NCI-H1048 (cell line): Measurements from ENCODE around the gene B3GAT1.

Source experiments
- DNase-seq: peaks from one replicate; lab custom pipeline; 2025; lab: John Stamatoyannopoulos, UW

B3GAT1 gene

DNA sequence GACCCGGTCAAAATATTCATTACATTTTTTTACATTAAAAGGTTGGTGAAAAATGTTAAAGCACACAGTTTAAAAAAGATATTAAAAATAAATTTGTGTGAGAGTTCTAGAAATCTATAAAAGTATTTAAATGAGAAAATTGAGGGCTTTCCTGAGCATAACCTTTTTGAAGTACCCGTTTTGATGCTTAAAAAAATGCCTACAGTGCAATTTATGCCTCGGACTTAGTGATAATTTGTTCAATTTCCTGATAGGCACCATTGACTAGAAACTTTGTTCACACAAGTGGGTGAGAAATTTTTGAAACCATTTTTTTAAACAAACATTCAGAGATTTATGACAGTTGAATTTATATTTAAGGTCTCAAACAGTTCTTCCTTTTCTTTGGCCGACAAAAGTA, 29.7 kb upstream of the B3GAT1 start:
- DNase-seq, result no peak

DNA sequence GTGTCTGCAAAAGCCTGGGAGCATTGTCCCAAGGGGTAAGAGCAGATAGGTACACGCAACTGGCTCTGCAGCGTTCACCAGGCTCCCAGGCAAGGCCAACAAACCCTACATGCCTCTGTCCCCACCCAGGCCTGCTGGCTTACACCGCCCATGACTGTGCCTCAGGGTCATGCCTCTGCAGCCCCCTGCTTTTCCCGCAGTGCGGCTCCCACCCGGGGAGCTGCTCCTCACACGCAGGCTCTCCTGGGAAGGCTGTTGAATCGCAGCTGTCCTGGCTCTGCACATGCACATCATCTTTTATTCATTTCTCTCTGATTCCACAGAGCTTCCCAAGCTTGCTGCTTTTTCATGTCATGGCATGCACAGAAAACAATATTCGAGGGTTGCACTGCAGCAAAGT, 29.2 kb upstream of the B3GAT1 start:
- DNase-seq, result no peak

DNA sequence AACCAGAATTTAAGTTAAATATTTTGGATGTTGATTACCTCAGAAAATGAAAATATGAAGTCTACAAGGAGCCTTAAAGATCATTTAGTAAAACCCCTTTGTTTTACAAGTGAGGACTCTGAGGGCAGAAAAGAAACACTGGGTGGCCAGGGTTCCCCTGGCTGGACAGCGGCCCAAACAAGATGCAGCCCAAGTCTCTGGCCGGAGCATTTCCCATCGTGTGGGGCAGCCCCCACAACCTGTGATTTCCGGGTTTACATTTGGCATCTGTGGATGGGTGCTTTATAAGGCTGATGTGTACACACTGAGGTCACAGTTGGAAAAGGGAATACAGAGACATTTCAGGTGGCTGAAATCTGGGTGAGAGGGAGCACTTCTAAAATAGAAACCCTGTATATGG, 28.8 kb upstream of the B3GAT1 start:
- no peak for DNase-seq

DNA sequence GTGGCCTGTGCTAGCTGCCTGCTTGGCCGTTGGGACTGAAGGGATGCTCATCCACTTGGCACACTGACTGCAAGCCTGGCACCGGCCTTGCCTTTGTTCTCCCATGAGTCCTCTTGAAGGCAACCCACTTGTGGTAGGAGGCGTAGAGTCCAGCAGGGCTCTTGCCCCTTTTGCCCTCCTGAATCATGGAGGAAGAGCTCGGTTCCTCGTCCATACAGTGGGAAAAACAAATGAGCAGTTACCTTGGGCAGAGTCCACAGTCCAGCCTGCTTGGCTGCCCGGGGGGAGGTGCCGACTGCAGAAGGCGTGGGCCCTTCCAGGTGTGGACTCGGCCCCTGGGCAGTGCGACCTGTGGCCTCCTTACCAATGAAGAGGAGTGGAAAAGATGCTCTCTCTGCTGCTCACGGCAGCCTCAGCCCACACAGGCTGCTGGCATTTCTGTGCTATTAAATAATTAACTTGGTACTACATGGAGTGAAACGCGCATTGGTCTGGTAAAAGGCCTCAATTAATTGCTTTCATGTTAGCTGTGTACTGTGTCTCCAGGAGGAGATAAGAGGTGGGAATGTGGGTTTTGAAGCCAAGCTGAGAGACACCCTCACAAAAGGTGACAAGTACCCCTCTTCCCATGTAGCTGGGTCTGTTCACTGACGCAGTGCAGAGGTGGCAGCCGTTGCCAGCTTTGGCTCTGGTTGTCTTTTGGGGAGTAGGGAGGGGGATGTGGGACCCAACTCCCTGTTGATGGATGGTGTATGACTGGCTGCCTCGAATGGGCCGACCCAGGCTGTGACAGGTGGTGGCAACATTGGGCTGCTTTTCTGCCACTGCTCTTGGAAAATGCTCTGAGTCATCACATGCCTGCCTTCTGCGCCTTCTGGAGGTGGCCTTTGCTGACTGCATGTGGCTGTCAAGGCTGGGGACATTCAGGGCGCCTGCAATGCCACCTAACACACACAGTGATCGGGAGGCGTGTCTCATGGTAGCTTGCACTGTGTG, 26.8 kb upstream of the B3GAT1 start:
- DNase-seq, result no peak

DNA sequence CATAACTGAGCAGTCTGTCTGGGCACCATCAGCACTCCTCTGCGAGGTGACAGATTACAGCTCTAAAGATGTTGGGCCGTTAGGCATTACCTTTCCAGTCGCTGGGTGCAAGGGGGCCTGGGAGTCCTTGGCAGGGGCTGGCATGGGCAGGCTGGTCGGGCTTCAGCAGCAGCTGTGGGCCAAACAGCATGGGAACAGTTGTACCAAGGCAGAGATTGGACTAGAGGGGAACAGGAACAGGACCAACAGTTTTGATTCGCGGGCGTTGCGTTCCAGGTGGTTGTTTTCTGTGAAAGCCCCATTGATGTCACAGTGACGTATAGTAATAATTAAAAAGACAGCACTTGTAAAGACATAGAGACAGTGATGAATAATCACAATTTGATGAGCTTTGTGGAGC, 25.8 kb upstream of the B3GAT1 start:
- no peak for DNase-seq

DNA sequence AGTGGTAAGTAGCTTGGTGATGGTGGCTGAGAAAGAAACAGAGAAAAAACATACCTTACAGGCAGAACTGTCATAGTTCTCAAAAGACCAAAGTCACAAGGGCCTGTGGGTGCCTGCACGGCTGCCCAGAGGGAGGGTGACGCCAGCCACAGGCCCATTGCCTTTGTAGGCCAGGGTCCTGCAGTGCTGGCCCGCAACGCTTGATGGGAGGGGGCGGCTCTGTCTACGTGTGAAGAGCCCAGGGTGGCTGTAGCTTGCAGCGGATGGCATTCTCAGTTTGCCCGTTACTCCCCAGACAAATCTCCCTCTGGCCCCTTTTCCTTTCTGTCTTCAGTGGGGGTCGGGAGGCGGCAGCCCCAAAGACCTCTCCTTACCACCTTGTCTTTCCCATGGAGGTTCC, 24.7 kb upstream of the B3GAT1 start:
- no peak for DNase-seq

DNA sequence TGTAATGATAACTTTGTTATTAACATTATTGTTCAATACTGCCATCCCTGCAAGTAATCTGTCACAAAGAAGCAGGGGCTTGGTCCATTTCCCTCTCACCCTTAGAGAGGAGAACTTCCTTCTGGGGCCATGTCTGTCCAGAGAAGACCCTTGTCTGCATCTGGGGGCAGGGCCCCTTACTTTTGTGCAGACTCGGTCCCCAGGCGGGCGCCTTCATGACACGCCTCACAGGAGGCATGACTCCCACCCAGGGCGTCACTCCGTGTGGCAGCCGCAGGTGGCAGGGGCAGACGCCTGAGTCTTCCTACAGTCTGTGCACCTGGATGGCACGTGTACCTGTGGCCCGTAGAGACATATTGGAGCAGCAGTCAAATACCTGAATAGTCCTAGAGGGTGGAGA, 21.8 kb upstream of the B3GAT1 start:
- no peak for DNase-seq

DNA sequence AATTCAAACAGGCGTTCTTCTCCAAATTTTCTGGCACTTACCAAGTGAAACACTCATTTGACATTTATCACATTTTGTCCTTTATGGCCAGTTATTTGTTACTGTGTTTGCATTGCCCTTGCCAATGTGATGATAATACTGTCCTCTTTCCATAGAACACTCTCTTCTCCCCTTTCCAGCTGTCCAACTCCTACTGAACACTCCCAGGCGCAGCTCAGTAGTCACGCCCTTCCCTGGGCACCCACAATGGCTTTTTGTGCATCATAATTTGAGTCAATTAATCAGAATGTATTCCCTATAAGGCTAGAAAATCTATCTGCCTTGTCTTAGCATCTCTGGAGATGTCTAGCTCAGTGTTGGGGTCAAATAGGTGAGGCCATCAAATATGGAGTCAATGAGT, 21.2 kb upstream of the B3GAT1 start:
- no peak for DNase-seq

DNA sequence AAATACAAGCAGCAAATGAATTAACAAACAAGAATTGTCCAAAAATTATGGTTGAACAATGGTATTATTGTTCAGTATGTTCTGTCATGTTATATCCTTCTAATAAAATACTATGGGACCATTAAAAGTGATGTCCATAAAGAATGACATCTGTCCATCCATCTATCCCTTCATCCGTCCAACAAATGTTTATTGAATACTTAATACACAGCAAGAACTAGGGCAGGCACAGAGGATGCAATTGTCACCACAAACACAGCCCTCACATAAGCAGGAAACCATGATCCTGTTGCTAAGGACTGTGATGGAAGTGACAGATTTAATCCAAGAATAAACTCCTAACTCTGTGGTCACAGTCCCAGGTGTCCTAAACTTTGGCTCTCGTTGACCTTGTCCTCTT, 20.7 kb upstream of the B3GAT1 start:
- no peak for DNase-seq

DNA sequence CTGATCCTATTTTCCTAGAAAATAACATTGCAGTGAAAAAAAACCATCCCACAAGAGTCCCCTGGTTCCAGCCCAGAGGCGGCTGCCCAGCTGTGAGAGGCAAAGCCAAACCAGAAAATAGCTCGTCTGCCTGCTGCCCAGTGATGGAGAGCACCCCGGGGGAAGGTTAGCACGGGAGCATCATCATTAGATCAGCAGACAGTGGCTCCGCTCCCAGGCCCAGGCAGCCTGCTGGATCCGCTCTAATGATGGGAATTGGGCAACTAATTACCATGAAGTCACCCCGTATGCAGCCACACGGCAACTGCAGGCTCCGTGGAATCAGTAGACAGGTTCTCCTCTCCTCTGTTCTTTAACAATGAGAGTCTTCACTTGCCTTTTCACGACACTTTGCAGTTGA, 17.1 kb upstream of the B3GAT1 start:
- DNase-seq, result no peak

DNA sequence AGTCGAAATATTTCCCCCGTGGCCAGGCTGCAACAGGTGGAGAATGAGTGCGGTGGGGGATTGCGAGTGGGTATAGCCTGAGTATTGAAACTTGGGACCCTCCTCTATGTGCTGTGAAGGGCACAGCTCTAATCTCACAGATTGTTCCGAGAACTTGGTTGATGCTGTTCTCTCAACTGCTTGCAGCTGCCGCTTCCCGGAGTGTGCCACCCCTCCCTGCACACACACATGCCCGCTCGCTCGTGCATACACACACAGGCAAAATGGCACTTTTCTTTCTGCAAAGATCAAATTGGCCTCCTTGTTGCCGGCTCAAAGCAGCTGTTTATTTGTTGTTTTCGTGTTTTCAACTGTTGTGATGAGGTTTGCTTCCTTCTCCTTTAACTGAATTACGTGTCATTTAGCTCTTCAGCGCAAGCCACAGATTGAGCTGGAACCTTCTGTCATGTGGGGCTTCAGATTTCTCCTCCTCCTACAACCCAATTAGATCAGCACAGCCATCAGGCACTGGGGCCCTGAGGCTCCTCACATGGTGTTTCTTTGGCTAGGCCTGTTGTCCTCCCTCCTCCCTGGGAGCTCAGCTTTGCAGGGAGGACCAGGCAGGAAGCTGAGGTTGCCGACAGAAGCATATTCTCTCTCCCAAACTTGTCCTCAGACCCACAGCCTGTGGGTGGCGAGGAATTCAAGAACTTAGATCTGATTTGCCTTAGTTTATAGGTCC, 13.9 kb upstream of the B3GAT1 start:
- no peak for DNase-seq

DNA sequence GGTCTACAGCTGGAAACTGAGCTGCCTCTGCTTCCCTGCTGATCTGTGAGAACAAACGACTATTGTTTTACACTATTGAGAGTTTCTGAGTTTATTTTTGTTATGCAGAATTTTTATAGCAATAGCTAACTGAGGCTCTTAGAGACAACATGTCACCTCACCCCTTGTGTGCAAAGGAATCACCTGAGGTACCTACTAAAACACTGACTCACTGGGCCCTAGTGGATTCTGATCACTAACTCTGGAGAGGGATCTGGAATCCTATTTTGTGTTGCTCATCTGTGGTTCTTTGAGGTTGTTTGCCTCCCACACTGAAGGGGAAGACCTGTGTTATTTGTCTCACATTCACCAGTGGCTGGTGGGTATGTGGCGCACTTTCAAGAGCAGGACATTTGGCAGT, 13.4 kb upstream of the B3GAT1 start:
- no peak for DNase-seq

DNA sequence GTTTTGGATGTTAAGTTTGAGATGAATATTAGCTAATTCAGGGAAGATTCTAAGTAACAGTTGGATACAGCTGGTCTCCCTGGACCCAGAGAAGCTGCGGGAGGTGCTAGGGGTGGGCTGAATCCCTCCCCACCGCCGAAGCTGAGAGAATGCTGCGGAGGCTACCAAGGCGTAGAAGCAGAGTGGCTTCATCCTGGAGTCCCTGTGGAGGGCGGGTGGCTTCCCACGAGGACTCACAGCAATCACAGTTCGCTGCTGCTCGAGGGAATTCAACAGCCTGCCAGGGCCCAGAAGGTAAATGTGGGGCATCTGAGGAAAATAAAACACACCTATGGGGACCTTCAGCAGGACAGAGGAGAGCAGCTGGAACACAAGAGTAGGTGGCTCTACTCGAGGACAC, 11.1 kb upstream of the B3GAT1 start:
- DNase-seq, result no peak

DNA sequence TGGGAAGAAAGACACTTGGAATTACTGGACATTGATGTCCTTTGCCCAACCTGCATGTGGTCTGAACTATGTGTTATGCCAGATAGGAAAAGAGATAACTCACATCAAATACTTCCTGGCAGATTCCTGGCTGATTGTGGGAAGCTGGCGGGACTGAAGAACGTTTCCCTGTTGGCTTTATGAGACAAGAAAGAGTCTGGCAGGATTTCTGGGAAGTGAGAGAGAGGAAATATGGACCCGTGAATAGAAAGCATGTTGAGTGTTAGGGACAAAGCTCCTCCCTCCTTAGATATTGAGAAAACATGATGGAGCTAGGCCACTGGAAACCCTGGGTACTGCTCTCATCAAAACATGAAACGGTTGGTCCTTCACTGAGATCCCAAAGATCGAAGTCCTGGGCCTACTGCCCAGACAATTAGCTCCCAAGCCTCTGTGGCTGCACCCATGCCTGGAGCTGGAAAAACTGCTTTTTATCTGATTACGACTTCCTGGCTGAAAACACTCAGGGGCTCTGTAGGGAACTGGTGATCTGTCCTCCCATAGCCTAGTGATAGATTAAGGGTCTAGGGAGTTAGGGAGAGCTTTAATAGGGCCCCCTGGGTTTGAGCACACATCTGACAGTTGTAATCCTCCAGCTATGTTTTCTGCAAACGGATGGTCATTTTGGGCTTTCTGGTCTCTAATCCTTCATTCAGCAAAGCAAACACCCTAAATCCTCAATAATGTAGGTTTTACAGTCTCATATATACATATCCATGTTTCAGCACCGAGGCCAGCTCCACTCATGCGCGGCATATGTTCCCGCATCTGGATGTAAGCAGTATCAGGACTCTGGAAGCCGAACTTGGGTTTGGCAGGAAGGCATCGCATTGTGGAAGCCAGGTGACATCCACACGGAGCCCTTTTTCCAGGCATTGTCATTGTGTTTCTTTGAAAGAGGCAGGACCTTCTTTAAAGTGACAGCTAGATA, 6.1 kb upstream of the B3GAT1 start:
- no peak for DNase-seq

DNA sequence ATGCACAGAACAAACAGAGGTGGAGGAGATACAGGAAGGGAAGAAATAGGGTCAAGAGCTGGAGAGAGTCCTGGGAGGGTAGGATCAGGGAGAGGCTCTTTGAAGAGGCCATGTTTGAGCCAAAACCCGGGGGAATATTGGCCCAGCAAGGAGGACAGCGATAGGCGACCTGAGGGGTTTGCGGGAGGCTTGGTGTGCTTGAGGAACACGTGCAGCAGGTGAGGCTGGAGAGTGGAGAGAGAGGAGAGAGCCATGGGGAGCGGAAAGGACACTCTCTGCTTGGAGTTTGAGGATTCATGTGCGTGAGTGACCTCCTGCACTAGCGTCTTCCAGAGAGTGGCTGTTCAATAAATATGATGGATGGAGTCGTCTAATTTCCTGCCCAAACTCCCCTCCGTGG, 4.7 kb upstream of the B3GAT1 start:
- no peak for DNase-seq

DNA sequence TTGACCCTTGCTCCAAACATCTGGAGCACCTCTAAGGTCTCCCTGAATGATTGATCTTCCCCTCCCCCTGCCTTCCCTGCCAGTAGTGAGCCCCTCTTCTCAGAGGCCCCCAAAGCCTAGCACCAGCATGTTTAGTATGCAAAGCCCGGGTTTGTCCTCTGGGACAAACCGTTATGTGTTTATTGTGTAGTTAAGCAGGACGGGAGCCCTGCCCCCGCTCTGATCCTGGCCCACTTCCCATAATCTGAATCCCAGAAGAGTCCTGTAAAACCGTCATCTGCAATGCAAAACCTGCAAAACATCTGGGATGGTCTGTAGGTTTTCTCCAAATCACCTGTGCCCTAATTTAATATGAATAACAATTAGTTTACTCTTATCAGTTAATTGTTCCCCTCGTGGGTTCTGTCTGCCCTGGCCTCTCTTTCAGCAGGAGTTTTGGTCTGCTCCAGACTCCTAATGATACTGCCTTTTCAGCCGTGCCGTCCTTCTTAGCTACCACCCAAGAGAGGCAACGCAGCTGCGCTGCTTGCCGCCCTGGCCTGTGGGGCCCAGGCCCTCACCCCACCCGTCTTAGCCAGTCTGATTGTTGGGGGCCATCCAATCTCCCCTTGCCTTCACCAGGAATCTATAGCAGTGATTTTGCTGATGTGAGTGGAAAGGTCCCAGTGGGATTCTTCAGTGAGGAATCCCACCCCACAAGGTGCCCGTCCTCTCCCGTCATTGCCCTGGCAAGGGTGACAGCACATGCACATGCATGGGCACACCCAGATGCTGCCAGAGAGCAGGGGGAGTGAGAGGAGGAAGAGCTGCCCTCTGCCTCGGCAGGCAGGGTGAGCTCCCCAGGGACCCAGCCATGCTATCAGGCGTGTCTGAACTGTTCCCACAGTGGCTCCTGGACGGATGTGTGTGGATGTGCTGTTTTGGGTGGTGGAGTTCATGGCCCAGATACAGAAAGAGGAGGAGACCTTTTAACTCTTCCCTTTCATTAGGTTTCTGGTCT, 3.0 kb upstream of the B3GAT1 start:
- DNase-seq, result no peak

DNA sequence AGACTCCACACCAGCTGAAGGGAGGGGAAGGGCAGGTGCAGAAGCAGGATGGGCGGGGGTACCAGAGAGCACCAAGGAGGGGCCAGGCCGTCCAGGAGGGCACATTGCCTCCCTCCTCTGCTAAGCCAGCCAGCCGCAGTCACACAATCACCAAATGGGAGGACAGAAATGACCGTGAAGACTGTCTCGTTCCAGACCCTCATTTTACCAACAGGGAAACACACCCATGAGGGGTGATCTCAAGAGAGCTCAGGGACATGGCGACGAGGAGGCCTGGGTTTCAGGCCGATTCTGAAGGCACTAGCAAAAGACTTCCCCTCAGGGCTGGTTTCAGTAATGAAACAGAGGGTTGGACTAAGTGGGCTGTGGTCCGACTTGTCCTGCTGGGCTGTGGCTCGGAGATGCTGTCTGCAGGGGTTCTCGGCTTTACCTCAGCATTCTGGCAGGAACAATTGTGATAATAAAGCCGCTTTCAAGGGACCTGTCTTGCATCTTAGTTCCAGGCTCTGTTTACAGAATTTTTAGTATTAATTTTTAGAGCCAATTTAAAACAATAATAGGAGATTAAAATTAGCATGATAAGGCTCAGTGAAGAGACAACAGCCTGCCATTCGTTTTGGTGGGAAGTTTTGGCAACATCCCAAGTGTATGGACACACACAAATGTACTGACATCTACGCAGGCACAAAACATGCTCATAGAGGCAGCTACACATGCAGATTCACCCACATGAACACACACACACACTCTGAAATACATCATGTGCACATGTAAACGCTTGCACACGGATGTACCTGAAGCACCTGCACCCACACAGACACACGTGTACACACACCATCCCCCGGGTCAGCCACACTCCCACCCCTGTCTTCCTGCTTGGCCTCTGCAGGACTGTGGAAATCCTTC, 2.0 kb upstream of the B3GAT1 start:
- no peak for DNase-seq

DNA sequence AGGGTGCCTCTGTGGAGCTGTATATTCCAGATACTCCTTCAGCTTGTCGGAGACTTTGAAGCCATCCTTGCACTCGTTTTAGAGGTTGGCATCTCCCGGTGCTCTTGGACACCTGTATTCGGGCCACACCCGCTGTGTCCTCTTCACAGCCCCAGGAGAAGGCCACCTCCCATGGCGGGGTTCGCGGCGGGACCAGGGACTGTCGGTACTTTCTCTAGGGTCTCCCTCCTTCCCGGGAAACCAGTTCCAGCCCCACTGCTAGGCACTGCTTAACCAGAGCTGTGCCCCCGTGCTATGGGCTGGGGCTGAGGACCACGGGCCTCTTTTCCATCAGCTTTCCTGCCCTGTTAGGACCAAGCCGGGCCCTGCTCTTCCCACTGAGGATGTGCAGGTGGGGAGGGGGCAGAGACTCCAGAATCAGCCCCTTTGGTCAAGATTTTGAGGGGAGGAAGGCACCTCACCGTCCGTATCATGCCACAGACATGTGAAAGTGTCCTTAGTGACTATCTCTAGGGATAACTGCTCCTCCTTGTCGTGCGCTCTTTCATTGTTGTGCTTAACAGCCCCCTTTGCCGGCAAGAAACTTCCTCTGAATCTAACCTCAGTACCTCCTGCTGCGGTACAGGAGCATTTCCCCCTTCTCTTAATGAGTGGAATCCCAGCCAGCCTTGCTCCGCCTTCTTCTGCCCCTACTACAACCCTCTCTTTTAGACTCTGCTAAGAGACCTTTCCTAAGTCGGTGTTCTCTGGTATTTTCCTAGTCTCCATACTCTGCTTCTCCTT, 1.2 kb upstream of the B3GAT1 start:
- DNase-seq, result no peak

DNA sequence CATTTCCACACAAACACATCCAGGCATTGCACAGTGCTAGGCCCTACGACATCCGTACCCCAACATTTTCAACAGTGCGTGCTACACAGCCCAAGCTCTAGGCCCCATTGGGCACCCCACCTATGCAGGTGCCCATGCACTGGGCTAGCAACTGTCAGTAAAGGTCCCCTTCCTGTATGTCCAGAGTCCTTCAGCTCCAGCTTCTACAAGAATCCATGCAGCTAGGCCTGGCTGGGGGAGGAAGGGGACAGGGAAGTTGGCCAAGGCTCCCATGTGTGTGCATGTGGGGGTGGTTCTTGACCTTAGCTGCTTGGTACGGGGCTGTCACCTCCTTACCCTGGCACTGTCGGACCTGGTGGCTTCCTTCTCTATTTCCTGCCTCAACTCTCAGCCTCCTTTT, 1.3 kb downstream of the B3GAT1 start:
- no peak for DNase-seq
